Suprapubic skin (tissue), 4 donors: ENCODE data around the gene ATXN7L3. TPM values are rescaled to one million over a fixed set of nuclear protein-coding genes. Genes with fewer than 3 reads are reported as not detected.

Experiments
- DNase-seq, 2 donors: peaks; one replicate each; pipeline ENCODE4 v3.0.0-alpha.2; 2019; ENCODE audit warnings: low spot score in 2 of 2
- H3K27ac ChIP-seq: fragments of 200-600 bp; sonication (generic); one replicate; pipeline ENCODE4 v1.5.1; 2019
- H3K27me3 ChIP-seq: fragments of 200-600 bp; sonication (generic); one replicate; pipeline ENCODE4 v1.5.1; 2019
- H3K36me3 ChIP-seq: fragments of 200-600 bp; sonication (generic); one replicate; pipeline ENCODE4 v1.5.1; 2019
- H3K4me1 ChIP-seq: fragments of 200-600 bp; sonication (generic); one replicate; pipeline ENCODE4 v1.5.1; 2019
- H3K4me3 ChIP-seq: fragments of 200-600 bp; sonication (generic); one replicate; pipeline ENCODE4 v1.5.1; 2019; ENCODE audit warnings: mild to moderate bottlenecking
- H3K9me3 ChIP-seq: fragments of 200-600 bp; sonication (generic); one replicate; pipeline ENCODE4 v1.5.1; 2019
- EP300 ChIP-seq: sonication (generic); formaldehyde crosslinking; IDR thresholded peaks from one replicate; pipeline ENCODE4 v1.6.1; 2017; ENCODE audit warnings: antibody characterized with exemption
- POLR2A ChIP-seq, 2 donors: fragments of 450-650 bp; IDR thresholded peaks; one replicate each; pipeline ENCODE4 v1.6.1; 2017; ENCODE audit warnings: antibody characterized with exemption in 2 of 2, mild to moderate bottlenecking in 2 of 2, moderate library complexity in 2 of 2
- POLR2AphosphoS5 ChIP-seq, 3 donors: sonication (generic); formaldehyde crosslinking; IDR thresholded peaks; one replicate each; pipeline ENCODE4 v1.6.1; 2017; ENCODE audit warnings: antibody characterized with exemption in 3 of 3
- WGBS: methylation state at CpG from one replicate; pipeline ENCODE4 v1.1.5; 2018; 5-methylcytosine and 5-hydroxymethylcytosine counted together
- total RNA-seq, 4 donors: library from RNA; depleted of rRNA; stranded (reverse); fragments of >200 nt; gene quantifications; one replicate each; pipeline ENCODE4 v1.1.0, GENCODE V29; 2016
- TF ChIP-seq, protein P1 (sequence below), 2 donors: fragments of 200-600 bp in 1 of 2; fragments of 450-650 bp in 1 of 2; sonication (generic) in 1 of 2; IDR thresholded peaks; one replicate each; pipeline ENCODE4 v1.5.1; 2016 to 2019; ENCODE audit warnings: antibody characterized with exemption in 2 of 2, mild to moderate bottlenecking in 1 of 2, moderate library complexity in 1 of 2

The ATXN7L3 gene
- total RNA-seq, 4 donors from 2014 or later: 44.1 to 75.0 (median 67.3) TPM

DNA sequence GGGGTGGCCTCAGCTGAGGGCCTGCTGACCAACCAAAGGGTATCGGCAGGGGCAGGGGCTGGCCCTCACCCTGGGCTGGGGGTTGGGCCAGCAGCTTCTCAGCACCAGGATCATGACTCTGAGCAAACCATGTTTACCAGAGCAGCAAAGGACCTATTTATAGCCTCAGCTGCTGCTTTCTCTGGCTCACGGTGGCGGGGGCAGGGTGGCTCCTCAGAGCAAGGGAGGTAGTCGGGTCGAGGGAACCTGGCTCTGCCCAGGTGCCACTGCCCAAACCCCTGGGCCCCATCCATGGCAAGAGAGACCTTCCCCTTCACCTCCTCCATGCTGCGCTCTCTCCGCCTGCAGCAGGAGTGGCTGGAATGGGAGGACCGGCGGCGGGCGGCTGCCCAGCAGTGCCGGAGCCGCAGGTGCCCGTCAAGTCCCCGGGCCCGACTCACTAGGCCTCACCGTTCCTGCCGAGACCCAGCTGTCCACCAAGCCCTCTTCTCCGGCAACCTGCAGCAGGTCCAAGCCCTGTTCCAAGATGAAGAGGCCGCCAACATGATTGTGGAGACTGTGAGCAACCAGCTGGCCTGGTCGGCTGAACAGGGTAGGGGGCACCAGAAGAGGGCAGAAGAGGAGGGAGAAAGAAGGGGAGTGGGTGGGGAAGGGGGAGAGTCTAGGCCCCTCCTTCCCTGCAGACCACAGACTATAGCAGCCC is 29.0 kb downstream of the ATXN7L3 start, which contains the start of gene ASB16:
Gene ASB16, plus strand, starts transcription at position 206 of the 703 bp plus-strand sequence. Its CDS starts 86 bp downstream, at position 292.
- no peak within 1 kb of the TSS for H3K4me3 ChIP-seq
- H3K27me3 ChIP-seq: no peaks in the 10 kb centered on the region
- TF ChIP-seq, protein P1, sequence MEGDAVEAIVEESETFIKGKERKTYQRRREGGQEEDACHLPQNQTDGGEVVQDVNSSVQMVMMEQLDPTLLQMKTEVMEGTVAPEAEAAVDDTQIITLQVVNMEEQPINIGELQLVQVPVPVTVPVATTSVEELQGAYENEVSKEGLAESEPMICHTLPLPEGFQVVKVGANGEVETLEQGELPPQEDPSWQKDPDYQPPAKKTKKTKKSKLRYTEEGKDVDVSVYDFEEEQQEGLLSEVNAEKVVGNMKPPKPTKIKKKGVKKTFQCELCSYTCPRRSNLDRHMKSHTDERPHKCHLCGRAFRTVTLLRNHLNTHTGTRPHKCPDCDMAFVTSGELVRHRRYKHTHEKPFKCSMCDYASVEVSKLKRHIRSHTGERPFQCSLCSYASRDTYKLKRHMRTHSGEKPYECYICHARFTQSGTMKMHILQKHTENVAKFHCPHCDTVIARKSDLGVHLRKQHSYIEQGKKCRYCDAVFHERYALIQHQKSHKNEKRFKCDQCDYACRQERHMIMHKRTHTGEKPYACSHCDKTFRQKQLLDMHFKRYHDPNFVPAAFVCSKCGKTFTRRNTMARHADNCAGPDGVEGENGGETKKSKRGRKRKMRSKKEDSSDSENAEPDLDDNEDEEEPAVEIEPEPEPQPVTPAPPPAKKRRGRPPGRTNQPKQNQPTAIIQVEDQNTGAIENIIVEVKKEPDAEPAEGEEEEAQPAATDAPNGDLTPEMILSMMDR (IDR thresholded peaks at IDR 0.05): no peak
- TF ChIP-seq POLR2AphosphoS5 (IDR thresholded peaks at IDR 0.05) (no peak), POLR2A (IDR thresholded peaks at IDR 0.05) (no peak), EP300 (no peak)
- WGBS: 43% methylated on average over 18 of the region's 21 CpGs
- peaks cover 6% of the 10 kb centered on the region for H3K36me3 ChIP-seq
- H3K27ac ChIP-seq: no peak within 1 kb of the TSS
- no peak for DNase-seq
- no peaks in the 10 kb centered on the region for H3K9me3 ChIP-seq
- peaks cover 9% of the 10 kb centered on the region for H3K4me1 ChIP-seq

DNA sequence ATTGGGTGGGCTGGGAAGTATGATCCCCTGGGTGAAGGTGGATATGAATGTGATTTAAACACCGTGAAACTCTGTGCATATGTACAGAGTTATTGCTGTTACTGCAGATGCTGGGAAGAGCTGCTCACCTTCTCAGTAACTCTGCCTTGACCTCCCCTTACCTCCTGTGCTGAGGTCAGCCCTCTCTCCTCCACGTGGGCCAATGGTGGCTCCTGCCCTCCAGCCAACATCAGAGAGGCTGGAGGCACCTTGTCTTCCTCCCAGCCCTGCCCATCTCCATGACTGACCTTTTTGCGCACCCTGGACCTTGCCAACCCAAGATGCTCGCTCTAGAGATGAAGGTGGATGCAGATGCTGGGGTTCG is 29.6 kb downstream of the ATXN7L3 start:
- Histone ChIP-seq H3K27ac (no peak overlapping the region), H3K36me3 (peaks cover 6% of the 10 kb centered on the region), H3K9me3 (no peaks in the 10 kb centered on the region), H3K27me3 (no peaks in the 10 kb centered on the region), H3K4me1 (peaks cover 9% of the 10 kb centered on the region), H3K4me3 (no peak overlapping the region)
- TF ChIP-seq EP300 (no peak), POLR2A (IDR thresholded peaks at IDR 0.05) (no peak)
- WGBS: 63% methylated on average over 4 of the region's 5 CpGs
- DNase-seq: no peak

DNA sequence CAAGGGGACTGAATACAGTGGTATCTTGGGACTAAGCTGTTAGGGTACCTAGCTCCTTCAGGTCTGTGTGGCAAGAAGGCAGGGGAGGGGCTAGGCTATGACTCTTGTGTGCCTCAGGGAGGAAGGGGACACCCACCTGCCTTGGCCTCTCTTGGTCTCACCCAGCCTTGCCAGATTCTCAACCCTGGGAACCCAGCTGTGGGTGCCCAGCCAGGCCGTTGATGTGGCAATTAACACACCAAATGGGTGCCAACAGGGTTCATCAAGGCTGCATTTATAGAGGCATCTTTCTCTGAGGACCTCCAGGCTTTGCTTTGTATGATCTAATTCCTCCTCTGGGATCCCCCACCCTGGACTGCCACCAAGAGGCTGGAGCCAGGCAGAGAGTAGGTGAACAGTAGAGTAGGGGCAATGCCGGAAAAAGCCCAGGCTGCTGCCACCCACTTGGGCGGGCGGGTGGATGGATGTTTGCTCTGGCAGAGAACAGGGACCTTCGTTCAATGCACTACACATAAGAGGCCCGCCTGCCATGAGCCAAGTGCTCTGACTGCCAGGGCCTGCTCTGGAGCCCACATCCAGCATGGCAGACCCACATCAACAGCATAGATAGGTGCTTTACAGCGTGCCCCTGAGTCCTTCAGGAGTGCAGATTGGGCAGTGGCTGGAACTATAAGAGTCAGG is 32.4 kb downstream of the ATXN7L3 start:
- TF ChIP-seq, protein P1 (IDR thresholded peaks at IDR 0.05): no peak
- TF ChIP-seq POLR2AphosphoS5 (IDR thresholded peaks at IDR 0.05) (no peak), POLR2A (IDR thresholded peaks at IDR 0.05) (no peak), EP300 (no peak)
- no peak for DNase-seq
- Histone ChIP-seq H3K36me3 (no peaks in the 10 kb centered on the region), H3K27ac (no peak overlapping the region), H3K4me1 (peaks cover 9% of the 10 kb centered on the region), H3K27me3 (no peaks in the 10 kb centered on the region), H3K4me3 (no peak overlapping the region), H3K9me3 (no peaks in the 10 kb centered on the region)
- WGBS: 78% methylated on average over 7 of the region's 7 CpGs

DNA sequence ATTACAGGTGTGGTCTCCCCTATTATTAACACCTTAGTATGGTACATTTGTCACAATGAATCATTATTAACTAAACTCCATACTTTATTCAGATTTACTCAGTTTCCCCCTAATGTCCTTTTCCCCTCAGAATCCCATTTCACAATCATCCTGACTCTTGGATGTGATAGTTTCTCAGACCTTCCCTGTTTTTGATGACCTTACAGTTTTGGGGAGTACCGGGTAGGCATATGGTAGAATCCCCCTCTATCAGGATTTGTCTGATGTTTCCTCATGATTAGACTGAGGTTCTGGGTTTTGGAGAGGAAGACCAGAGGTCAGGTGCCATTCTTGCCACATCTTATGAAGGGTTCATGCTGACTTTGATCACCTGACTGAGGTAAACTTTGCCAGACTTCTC is 35.2 kb downstream of the ATXN7L3 start:
- Histone ChIP-seq H3K4me3 (no peak overlapping the region), H3K27ac (no peak overlapping the region), H3K4me1 (peaks cover 9% of the 10 kb centered on the region), H3K9me3 (no peaks in the 10 kb centered on the region), H3K36me3 (no peaks in the 10 kb centered on the region), H3K27me3 (no peaks in the 10 kb centered on the region)
- no peak for TF ChIP-seq POLR2AphosphoS5 (IDR thresholded peaks at IDR 0.05)
- TF ChIP-seq, protein P1 (IDR thresholded peaks at IDR 0.05): no peak
- no peak for TF ChIP-seq EP300
- TF ChIP-seq POLR2A (IDR thresholded peaks at IDR 0.05): no peak
- 92% methylated on average over 1 of the region's 1 CpG for WGBS
- DNase-seq: no peak

DNA sequence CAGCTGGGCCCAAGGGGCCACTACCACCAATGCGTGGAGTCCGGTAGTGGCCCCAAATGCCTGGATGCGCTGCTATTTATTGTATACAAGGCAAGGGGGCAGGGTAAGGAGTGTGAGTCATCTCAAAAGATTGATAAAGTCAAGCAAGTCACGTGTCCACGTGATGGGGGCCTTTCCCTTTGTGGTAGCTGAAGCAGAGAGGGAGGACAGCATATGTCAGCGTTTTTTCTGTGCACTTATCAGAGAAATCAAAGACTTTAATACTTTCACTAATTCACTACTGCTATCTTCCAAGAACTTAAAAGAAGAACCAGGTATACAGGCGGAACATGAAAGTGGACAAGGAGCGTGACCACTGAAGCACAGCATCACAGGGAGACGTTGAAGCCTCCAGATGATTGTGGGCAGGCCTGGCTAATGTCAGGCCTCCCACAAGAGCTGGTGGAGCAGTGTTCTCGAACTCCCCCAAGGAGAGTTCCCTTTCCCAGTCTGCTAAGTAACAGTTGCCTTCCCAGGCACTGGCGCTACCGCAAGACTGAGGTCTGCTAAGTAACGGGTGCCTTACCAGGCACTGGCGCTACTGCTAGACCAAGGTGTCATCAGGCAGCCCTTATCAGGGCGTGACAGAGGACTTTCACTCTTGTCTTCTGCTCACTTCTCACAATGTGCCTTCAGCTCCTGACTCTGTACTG is 40.0 kb downstream of the ATXN7L3 start:
- H3K4me1 ChIP-seq: no peaks in the 10 kb centered on the region
- H3K27ac ChIP-seq: no peak overlapping the region
- H3K27me3 ChIP-seq: no peaks in the 10 kb centered on the region
- 87% methylated on average over 15 of the region's 15 CpGs for WGBS
- no peak overlapping the region for H3K4me3 ChIP-seq
- no peak for TF ChIP-seq POLR2A (IDR thresholded peaks at IDR 0.05)
- TF ChIP-seq, protein P1 (IDR thresholded peaks at IDR 0.05): no peak
- no peak for TF ChIP-seq POLR2AphosphoS5 (IDR thresholded peaks at IDR 0.05)
- TF ChIP-seq EP300: no peak
- H3K36me3 ChIP-seq: no peaks in the 10 kb centered on the region
- no peaks in the 10 kb centered on the region for H3K9me3 ChIP-seq
- DNase-seq: no peak
